Osteoblast (primary cell): ENCODE measurements around the gene MTCP1. TPM values are rescaled to one million over a fixed set of nuclear protein-coding genes. Genes with fewer than 3 reads are reported as not detected.

Source experiments
- DNase-seq: peaks from one replicate; pipeline ENCODE4 v3.0.0; 2011; ENCODE audit warnings: low spot score, mixed read lengths; ENCODE audit not compliant: insufficient read length; ENCODE audit errors: missing footprints
- H2AFZ ChIP-seq: 2 replicates; pipeline ENCODE4 v1.6.0; 2011; ENCODE audit warnings: mild to moderate bottlenecking, low read length
- H3K27ac ChIP-seq: 2 replicates; pipeline ENCODE4 v1.5.1; 2011; ENCODE audit warnings: mild to moderate bottlenecking, low read depth, low read length, moderate library complexity
- H3K27me3 ChIP-seq: 2 replicates; pipeline ENCODE4 v1.6.0; 2012; ENCODE audit warnings: mild to moderate bottlenecking, control low read depth, inconsistent platforms, low read length, moderate library complexity; ENCODE audit not compliant: insufficient read depth
- H3K36me3 ChIP-seq: 2 replicates; pipeline ENCODE4 v1.5.1; 2011; ENCODE audit warnings: mild to moderate bottlenecking, low read length, control low read depth, moderate library complexity; ENCODE audit not compliant: insufficient read depth
- H3K4me1 ChIP-seq: 2 replicates; pipeline ENCODE4 v1.5.1; 2011; ENCODE audit warnings: mild to moderate bottlenecking, low read length, control low read depth, moderate library complexity; ENCODE audit not compliant: insufficient read depth
- H3K4me2 ChIP-seq: 2 replicates; pipeline ENCODE4 v1.6.0; 2011; ENCODE audit warnings: mild to moderate bottlenecking, low read length; ENCODE audit not compliant: insufficient read depth
- H3K4me3 ChIP-seq: fragments of 200-600 bp; sonication (generic); 3 replicates; pipeline ENCODE4 v1.5.1; 2012; ENCODE audit warnings: mild to moderate bottlenecking, low read length, inconsistent platforms; ENCODE audit not compliant: insufficient read depth
- H3K79me2 ChIP-seq: 2 replicates; pipeline ENCODE4 v1.6.0; 2012; ENCODE audit warnings: mild to moderate bottlenecking, low read length, control low read depth, inconsistent platforms; ENCODE audit not compliant: insufficient read depth
- H3K9me3 ChIP-seq: 2 replicates; pipeline ENCODE4 v1.5.1; 2011; ENCODE audit warnings: low read depth, low read length, control low read depth
- H4K20me1 ChIP-seq: 2 replicates; pipeline ENCODE4 v1.6.0; 2012; ENCODE audit warnings: mild to moderate bottlenecking, low read length, control low read depth; ENCODE audit not compliant: insufficient read depth
- total RNA-seq: library from RNA; depleted of rRNA; stranded (reverse); fragments of >200 nt; gene quantifications from 2 replicates; pipeline ENCODE4 v1.2.3, GENCODE V29; 2012
- TF ChIP-seq, protein P1 (sequence below): IDR thresholded peaks from 2 replicates; pipeline ENCODE4 v1.5.1; 2011; ENCODE audit warnings: mild to moderate bottlenecking, low read depth, low read length, moderate library complexity; ENCODE audit errors: extremely low read depth

Gene MTCP1
- total RNA-seq, 1 donor, result 3.3 TPM

DNA sequence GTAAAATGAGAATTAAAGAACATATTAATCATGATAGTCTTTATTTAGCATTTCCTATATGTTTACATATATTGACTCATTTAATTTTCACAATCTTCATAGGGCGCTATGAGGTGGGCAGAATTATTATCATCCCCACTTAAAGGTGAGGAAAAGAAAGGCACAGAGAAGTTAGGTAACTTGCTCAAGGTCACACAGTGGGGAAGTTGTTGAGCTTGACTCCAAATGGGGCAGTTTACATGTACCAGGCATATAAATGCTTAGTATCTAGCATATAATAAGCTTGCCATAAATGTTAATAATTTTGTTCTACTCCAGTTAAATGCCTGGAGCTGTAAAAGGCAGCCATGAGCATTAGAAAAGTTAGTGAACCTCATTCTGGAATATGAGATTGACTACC, 1.5 kb downstream of the MTCP1 start:
- no peaks in the 10 kb centered on the region for H3K9me3 ChIP-seq
- H3K27ac ChIP-seq, result peak overlapping the region; percentile 73
- H4K20me1 ChIP-seq, result no peaks in the 10 kb centered on the region
- H3K36me3 ChIP-seq, result peaks cover 6% of the 10 kb centered on the region
- peaks cover 29% of the 10 kb centered on the region for H3K4me1 ChIP-seq
- TF ChIP-seq, protein P1, sequence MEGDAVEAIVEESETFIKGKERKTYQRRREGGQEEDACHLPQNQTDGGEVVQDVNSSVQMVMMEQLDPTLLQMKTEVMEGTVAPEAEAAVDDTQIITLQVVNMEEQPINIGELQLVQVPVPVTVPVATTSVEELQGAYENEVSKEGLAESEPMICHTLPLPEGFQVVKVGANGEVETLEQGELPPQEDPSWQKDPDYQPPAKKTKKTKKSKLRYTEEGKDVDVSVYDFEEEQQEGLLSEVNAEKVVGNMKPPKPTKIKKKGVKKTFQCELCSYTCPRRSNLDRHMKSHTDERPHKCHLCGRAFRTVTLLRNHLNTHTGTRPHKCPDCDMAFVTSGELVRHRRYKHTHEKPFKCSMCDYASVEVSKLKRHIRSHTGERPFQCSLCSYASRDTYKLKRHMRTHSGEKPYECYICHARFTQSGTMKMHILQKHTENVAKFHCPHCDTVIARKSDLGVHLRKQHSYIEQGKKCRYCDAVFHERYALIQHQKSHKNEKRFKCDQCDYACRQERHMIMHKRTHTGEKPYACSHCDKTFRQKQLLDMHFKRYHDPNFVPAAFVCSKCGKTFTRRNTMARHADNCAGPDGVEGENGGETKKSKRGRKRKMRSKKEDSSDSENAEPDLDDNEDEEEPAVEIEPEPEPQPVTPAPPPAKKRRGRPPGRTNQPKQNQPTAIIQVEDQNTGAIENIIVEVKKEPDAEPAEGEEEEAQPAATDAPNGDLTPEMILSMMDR, result no peak
- no peak overlapping the region for H2AFZ ChIP-seq
- H3K4me2 ChIP-seq, result peak overlapping the region; percentile 87
- DNase-seq, result no peak
- H3K27me3 ChIP-seq, result no peaks in the 10 kb centered on the region
- peaks cover 43% of the 10 kb centered on the region for H3K79me2 ChIP-seq
- H3K4me3 ChIP-seq, result peak overlapping the region; percentile 73

DNA sequence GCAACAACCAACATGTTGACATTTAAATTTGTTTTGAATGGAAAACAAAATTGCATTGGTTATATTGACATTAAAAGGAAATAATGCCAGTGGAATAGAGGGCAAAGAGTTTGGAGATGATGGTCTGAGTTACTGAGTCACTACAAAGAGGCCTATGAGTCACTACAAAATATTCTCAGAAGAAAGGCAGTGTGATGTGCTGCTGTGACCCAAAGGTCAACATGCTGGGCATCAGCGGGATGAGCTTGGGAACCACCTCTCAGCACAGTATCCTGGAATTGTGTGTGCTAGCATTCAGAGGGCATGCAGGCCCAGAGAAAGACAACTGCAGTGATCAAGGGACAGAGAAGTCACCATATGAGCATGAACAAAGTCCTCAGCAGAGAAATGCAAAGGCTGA, 2.8 kb downstream of the MTCP1 start:
- Histone ChIP-seq H3K4me1 (peaks cover 29% of the 10 kb centered on the region), H3K4me3 (no peak overlapping the region), H3K4me2 (no peak overlapping the region), H3K27me3 (no peaks in the 10 kb centered on the region), H3K9me3 (no peaks in the 10 kb centered on the region), H3K36me3 (peaks cover under 1% of the 10 kb centered on the region), H3K79me2 (peaks cover 43% of the 10 kb centered on the region), H4K20me1 (no peaks in the 10 kb centered on the region), H3K27ac (peak overlapping the region; percentile 23), H2AFZ (no peak overlapping the region)
- TF ChIP-seq, protein P1, result no peak
- peak; percentile 88 for DNase-seq

GRCh38 chrX:155065035-155065734, 5.8 kb downstream of the MTCP1 start:
- H3K36me3 ChIP-seq, result no peaks in the 10 kb centered on the region
- no peaks in the 10 kb centered on the region for H3K27me3 ChIP-seq
- no peak overlapping the region for H3K27ac ChIP-seq
- H3K79me2 ChIP-seq, result peaks cover 31% of the 10 kb centered on the region
- H3K4me2 ChIP-seq, result peak overlapping the region; percentile 55
- TF ChIP-seq, protein P1, result no peak
- no peak for DNase-seq
- peak overlapping the region; percentile 18 for H3K4me3 ChIP-seq
- no peaks in the 10 kb centered on the region for H4K20me1 ChIP-seq
- H3K9me3 ChIP-seq, result no peaks in the 10 kb centered on the region
- peaks cover 29% of the 10 kb centered on the region for H3K4me1 ChIP-seq
- no peak overlapping the region for H2AFZ ChIP-seq

- Histone ChIP-seq H3K9me3 (no peaks in the 10 kb centered on the region), H3K4me2 (no peak overlapping the region), H4K20me1 (no peaks in the 10 kb centered on the region), H3K4me3 (no peak overlapping the region), H3K27ac (no peak overlapping the region), H2AFZ (no peak overlapping the region), H3K79me2 (peaks cover 11% of the 10 kb centered on the region), H3K27me3 (no peaks in the 10 kb centered on the region), H3K36me3 (peaks cover 3% of the 10 kb centered on the region), H3K4me1 (peaks cover 16% of the 10 kb centered on the region)
- TF ChIP-seq, protein P1, result no peak
- DNase-seq, result no peak
Measured at GRCh38 chrX:155061760-155062159, 9.2 kb downstream of the MTCP1 start.
